Activated T-helper 17 cell treated with anti-CD3 and anti-CD28 coated beads, Interleukin-2, amount 50 U/mL, for 72 hours (primary cell): ENCODE results near the gene LVRN. TPM values are rescaled to one million over a fixed set of nuclear protein-coding genes. Genes with fewer than 3 reads are reported as not detected.

Experiments used
- ATAC-seq: fragments of 150-1000 bp; cut with Tn5 transposase; replicated peaks from 2 replicates; pipeline ENCODE4 v1.10.0; 2021; ENCODE audit warnings: mild to moderate bottlenecking, moderate library complexity
- H3K27ac Mint-ChIP-seq: one replicate; pipeline ENCODE4 v1.8.0; 2022; ENCODE audit warnings: mixed read lengths
- H3K27me3 Mint-ChIP-seq: one replicate; pipeline ENCODE4 v1.8.0; 2022; ENCODE audit warnings: mixed read lengths
- H3K36me3 Mint-ChIP-seq: one replicate; pipeline ENCODE4 v1.8.0; 2022; ENCODE audit warnings: low read depth, mild to moderate bottlenecking, mixed read lengths
- H3K4me1 Mint-ChIP-seq: one replicate; pipeline ENCODE4 v1.8.0; 2022; ENCODE audit warnings: mixed read lengths
- H3K4me3 Mint-ChIP-seq: one replicate; pipeline ENCODE4 v1.8.0; 2022; ENCODE audit warnings: mild to moderate bottlenecking, mixed read lengths
- H3K9me3 Mint-ChIP-seq: one replicate; pipeline ENCODE4 v1.8.0; 2022; ENCODE audit warnings: mixed read lengths
- total RNA-seq, 2 donors: library from RNA; stranded (reverse); gene quantifications; one replicate each; pipeline ENCODE4 v1.2.3, GENCODE V29; 2022

Gene LVRN
- total RNA-seq, 2 donors from 2014 or later, result 0.45 to 1.9 TPM

DNA sequence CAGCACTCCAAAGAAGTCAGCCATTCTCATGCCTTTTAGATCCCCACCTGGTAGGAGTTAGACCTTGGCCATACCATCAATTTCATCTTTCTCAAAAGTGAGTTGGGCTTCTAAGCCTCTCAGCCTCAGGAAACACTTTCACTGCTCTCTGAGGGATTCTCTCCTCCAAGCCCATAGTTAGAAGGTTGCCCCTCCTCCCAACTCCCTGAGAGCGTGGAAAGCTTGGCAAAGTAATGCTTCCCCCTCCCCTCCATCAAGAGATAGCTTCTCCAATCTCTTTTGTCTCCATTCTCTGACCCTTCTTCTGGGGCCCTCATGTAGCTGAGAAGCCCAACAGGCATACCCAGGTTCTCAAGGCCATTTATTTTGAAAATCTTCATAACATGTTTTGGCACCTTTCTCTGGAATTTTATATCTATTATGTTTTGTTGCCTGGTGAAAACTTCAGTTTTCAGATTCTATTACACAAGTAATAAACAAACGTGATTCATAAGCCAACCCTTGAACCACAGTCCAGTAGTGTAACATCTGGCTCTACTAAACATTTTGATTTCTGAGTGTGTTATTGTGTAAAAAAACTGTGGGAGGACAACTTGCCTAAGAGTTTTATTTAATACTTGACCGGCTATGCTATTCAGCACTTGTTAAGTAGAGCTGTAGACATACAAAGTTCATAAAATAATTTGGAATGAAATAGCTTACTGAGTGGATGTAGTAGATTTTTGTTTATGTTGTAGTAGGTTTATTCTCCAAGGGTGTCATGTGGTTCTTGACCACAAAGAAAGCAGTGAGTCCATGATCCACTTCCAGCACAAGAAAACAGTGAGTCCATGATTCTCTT lies 17.1 kb downstream of the LVRN start:
- Mint-ChIP-seq H3K4me3 (no peak overlapping the region), H3K9me3 (no peaks in the 10 kb centered on the region), H3K36me3 (no peaks in the 10 kb centered on the region), H3K4me1 (no peaks in the 10 kb centered on the region), H3K27ac (no peak overlapping the region), H3K27me3 (peaks cover 49% of the 10 kb centered on the region)
- ATAC-seq, result no peak

DNA sequence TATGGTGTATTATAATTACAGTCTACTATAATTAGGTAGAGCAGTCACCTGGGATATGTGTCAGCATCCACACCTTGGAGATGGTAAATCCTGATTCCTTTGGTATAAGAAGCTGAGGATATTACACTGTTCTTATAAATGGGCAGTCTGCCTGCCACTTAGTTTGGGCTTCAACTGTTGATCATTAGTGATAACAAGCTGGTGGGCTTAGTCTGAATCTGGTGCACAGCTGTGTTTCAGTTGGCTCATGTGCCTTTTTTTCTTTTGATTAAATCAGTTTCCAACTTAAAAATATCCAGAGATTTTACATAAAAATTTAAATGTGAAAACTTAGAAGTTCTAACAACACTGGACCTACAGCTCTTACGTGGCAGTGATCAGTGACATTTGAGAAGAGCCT lies 21.2 kb downstream of the LVRN start:
- no peak for ATAC-seq
- Mint-ChIP-seq H3K9me3 (no peaks in the 10 kb centered on the region), H3K4me3 (no peak overlapping the region)

DNA sequence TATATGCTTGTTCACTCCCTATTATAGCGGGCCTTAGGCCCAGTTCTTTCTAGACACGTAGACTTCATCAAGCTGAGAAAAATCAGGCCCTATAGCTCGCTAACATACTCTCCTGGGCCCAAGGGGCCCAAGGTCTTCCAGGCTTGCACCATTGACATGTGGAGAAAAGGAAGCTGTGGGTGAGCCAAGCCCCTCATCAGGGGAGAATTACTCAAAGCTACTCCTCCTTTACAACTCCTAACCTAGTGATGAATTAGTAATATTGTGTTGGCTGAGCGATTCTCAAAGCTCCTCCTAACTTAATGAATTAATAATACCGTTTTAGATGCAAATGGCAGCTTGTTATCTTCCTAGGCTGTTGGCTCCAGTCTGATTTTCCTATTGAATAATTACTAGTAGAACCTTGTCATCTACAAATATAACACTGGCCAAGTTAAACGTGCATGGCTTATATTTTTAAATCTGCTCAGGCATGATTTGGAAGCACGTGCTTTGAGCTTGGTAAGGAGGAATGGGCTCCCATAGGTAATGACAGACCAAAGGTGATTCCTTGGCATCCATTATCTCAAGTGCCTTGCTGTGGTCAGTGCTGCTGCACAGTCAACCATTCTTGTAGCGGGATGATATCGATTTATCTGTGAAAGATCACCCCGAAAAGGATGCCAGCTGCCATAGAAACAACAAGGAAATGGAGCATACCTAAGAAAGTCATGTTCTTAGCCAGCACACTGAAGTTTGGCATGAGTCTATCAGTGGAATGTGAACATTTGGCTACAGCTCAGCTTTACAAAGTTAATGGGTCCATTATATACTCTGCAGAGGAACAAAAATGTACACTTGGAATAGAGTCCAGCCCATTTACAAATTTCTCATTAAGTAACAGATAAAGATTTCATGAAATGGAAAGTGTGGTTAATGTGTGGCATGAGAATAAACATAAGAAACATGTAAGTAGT lies 23.8 kb downstream of the LVRN start:
- Mint-ChIP-seq H3K9me3 (no peaks in the 10 kb centered on the region), H3K4me1 (no peaks in the 10 kb centered on the region), H3K27ac (no peak overlapping the region), H3K36me3 (no peaks in the 10 kb centered on the region), H3K27me3 (peaks cover 6% of the 10 kb centered on the region), H3K4me3 (no peak overlapping the region)
- no peak for ATAC-seq

More for the DNA sequence above, 21.2 kb downstream of the LVRN start:
- Mint-ChIP-seq H3K36me3 (no peaks in the 10 kb centered on the region), H3K27ac (no peak overlapping the region), H3K27me3 (peaks cover 21% of the 10 kb centered on the region), H3K4me1 (no peaks in the 10 kb centered on the region)

DNA sequence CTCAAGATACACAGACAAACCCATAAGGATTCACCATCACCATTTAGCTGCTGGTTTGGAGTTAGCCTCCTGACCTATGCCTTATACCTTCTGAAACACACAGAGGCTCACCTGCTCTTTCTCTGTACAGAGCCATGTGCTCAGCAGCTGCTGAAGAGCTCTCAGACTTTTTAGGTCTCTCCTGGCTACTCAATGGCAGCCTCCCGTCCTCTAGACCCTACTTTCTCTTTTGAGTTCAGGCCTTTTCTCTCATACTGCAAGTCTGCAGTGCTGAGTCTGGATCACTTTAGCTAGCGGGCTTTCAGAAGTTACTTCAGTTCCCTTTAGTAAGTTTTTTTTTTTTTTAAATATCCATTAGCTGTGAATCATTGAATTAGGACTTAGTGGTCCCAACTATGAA lies 25.7 kb downstream of the LVRN start:
- H3K36me3 Mint-ChIP-seq, result no peaks in the 10 kb centered on the region
- no peak for ATAC-seq
- H3K4me3 Mint-ChIP-seq, result no peak overlapping the region
- peaks cover 5% of the 10 kb centered on the region for H3K27me3 Mint-ChIP-seq
- H3K27ac Mint-ChIP-seq, result no peak overlapping the region
- H3K4me1 Mint-ChIP-seq, result no peaks in the 10 kb centered on the region
- H3K9me3 Mint-ChIP-seq, result no peaks in the 10 kb centered on the region

DNA sequence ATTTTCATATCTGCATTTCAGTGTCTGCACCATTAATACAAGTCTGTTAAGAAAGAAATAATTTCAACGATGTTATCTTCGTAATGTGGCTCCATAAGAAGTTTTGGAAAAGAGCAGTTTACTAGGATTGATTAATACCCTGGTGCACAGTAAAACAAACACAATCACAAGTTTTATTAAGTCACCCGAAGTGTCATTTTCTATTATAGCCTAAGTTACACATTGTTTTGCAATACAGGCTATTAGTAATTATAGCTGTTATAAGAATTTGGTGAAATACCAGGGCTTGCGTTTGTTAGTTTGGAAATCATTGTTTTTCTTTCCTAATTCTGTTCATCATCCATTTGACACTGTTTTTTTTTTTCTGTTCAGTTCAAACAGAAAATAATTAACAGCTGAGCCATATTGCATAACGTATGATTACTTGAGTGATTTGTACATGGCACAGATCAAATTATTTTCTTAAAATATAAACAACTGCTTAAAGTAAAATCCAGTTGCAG lies 30.6 kb downstream of the LVRN start:
- Mint-ChIP-seq H3K27ac (no peak overlapping the region), H3K9me3 (no peaks in the 10 kb centered on the region), H3K4me1 (no peaks in the 10 kb centered on the region), H3K36me3 (no peaks in the 10 kb centered on the region), H3K4me3 (no peak overlapping the region), H3K27me3 (peaks cover 22% of the 10 kb centered on the region)
- ATAC-seq, result no peak

DNA sequence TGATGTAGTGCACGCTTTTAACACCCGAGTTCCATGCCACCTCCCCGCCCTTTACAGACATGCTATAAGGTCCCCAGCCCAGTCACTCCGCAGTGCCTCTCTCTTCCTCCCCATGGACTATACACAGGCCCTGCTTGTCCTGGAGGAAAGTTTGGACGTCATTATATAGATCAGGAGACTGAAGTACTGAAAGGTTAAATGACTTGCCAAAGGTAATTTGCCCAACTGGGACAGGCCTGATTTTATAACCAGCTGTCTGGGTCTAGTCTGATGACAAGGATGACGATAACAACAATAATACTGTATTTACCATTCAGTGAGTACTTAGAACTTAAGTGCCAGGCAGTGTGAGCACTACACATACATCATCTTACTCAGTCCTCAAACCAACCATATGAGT lies 33.1 kb downstream of the LVRN start:
- no peak overlapping the region for H3K4me3 Mint-ChIP-seq
- no peaks in the 10 kb centered on the region for H3K36me3 Mint-ChIP-seq
- no peaks in the 10 kb centered on the region for H3K9me3 Mint-ChIP-seq
- H3K27ac Mint-ChIP-seq, result no peak overlapping the region
- H3K27me3 Mint-ChIP-seq, result peaks cover 22% of the 10 kb centered on the region
- H3K4me1 Mint-ChIP-seq, result no peaks in the 10 kb centered on the region
- ATAC-seq, result no peak

DNA sequence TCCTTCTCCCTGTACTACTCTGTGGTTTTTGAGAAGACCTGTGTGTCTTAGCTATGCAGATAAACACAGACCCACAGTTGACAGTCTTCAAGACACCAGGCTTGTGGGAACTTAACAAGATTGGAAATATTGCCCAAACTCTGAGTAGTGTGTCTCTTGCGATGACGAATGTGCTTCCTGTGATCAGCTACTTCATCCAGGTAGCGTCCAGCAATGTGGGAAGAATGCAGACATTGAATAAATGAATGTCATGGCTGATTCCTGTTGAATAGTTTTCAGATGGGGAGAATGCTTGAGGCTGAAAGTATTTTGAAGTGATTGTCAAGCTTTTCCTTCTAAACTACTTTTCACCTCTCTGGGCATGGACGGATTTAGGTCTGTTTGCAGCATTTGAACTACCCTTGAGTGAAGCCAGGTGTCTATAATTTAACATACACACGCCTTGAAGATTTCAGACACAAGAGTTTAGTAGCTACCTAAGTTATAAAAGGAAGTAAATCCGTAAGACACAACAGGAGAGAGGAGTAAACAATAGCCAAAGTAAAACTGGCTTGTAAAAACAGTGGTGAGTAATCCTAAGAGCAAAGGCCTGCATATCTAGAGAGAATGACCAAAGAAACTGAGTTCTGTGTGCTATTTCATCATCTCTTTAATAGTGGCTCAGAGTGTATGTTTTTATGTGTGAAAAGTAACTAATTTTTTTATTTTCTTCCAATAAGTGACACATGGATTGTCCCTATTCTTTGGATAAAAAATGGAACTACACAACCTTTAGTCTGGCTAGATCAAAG lies 40.0 kb downstream of the LVRN start:
- no peaks in the 10 kb centered on the region for H3K9me3 Mint-ChIP-seq
- H3K4me1 Mint-ChIP-seq, result no peaks in the 10 kb centered on the region
- H3K4me3 Mint-ChIP-seq, result no peak overlapping the region
- no peaks in the 10 kb centered on the region for H3K36me3 Mint-ChIP-seq
- no peak overlapping the region for H3K27ac Mint-ChIP-seq
- no peak for ATAC-seq
- H3K27me3 Mint-ChIP-seq, result peaks cover 5% of the 10 kb centered on the region

DNA sequence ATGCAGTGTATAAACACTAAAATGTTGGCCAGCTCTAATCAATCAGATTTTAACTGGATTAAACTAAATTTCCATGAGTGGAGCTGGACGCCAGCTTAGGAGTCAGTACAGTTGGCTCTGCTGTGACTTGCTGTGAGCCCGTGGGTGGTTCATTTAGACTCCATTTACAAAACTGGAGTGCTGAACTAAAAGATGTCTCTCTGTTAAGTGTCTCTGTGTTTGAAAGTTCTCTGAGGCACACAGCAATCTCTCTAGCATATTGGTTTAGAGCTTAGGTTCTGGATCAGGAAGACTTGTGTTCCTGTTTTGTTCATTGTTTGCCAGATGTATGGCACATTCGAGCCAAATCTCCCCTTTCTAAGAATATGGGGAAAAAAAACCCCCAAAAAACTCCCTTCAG lies 42.0 kb downstream of the LVRN start:
- H3K27me3 Mint-ChIP-seq, result no peaks in the 10 kb centered on the region
- H3K36me3 Mint-ChIP-seq, result no peaks in the 10 kb centered on the region
- H3K9me3 Mint-ChIP-seq, result no peaks in the 10 kb centered on the region
- no peak overlapping the region for H3K4me3 Mint-ChIP-seq
- no peak for ATAC-seq
- H3K27ac Mint-ChIP-seq, result no peak overlapping the region
- no peaks in the 10 kb centered on the region for H3K4me1 Mint-ChIP-seq

DNA sequence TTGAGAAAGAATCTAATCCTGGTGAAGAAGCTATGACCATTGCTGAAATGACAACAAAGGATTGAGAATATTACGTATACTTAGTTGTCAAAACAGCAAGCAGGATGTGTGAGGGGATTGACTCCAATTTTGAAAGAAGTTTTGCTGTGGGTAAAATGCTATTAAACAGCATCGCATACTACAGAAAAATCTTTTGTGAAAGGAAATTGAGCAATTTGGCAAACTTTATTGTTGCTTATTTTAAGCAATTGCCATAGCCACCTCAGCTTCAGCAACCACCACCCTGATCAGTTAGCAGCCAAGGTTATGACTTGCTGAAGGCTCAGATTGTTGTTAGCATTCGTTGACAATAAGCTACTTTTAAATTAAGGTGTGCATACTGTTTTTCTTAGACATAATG lies 47.5 kb downstream of the LVRN start:
- Mint-ChIP-seq H3K4me1 (no peaks in the 10 kb centered on the region), H3K27me3 (peaks cover 3% of the 10 kb centered on the region), H3K27ac (no peak overlapping the region), H3K36me3 (no peaks in the 10 kb centered on the region), H3K4me3 (no peak overlapping the region), H3K9me3 (no peaks in the 10 kb centered on the region)
- ATAC-seq, result no peak

DNA sequence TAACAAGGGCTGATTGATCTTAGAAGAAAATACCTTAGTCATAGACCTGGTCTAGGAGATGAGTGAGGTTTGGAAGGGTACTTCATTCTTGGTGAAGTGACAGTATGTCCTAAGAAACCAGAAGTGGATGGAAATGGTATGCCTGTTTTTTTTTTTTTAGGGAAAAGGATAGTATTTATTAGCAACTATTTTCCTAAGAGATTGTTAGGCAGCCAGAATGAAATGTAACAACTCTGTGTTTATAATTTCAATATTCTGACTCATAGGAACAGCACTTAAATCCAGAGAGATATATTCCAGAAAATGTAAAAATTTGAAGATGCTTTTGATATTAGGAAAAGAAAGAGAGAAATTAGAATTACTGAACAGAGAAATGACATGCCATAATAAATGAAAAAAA lies 48.8 kb downstream of the LVRN start:
- H3K27ac Mint-ChIP-seq, result no peak overlapping the region
- H3K4me3 Mint-ChIP-seq, result no peak overlapping the region
- ATAC-seq, result no peak
- H3K9me3 Mint-ChIP-seq, result no peaks in the 10 kb centered on the region
- no peaks in the 10 kb centered on the region for H3K36me3 Mint-ChIP-seq
- no peaks in the 10 kb centered on the region for H3K4me1 Mint-ChIP-seq
- H3K27me3 Mint-ChIP-seq, result peaks cover 3% of the 10 kb centered on the region

DNA sequence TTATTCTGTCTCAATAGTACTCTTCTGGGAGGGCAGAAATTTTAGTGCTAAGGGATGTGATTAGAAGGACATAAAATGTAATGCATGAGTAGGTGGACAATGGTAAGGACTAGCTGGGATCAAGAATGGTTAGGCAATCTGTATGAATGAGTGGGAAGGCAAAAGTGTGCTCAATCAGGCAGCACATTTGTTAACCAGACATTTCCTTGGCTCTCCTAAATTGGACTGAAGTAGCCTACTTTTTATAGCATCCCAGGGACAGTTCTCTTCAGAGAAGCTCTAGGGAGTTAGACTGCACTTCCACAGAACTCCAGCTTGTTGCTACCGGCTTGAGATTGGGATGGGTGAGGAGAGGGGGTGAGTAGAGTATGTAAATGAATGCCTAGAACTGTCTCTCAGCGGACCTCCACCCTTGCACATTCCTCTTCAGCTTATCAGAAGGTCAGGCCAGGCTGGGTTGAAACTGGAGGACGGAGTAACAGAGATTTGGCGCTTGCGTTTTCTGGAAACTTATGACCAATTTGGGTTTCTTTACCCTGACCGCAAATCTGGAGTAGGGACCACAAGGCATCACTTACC lies 51.0 kb downstream of the LVRN start:
- no peak for ATAC-seq
- H3K9me3 Mint-ChIP-seq, result no peaks in the 10 kb centered on the region
- H3K4me3 Mint-ChIP-seq, result no peak overlapping the region

DNA sequence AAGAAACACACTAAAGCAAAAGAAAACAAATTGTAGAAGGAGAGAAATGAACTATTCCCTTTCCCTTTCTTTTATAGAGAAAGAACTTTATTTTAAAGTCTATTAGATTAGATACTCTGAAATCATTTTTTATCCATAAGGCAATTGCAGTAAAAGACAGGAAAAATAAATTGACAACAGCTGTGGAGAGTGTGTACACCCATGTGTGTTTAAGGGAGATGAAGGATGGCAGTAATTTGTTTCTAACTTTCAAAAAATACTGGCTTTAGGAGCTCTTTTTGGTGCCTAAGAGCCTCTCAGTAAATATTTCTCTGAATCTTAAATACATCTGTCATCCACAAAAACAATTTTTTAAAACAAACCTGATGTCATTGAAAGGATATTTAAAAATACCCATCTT lies 51.7 kb downstream of the LVRN start:
- no peaks in the 10 kb centered on the region for H3K9me3 Mint-ChIP-seq
- no peaks in the 10 kb centered on the region for H3K36me3 Mint-ChIP-seq
- no peaks in the 10 kb centered on the region for H3K4me1 Mint-ChIP-seq
- H3K27ac Mint-ChIP-seq, result no peak overlapping the region
- ATAC-seq, result no peak
- peaks cover 3% of the 10 kb centered on the region for H3K27me3 Mint-ChIP-seq
- no peak overlapping the region for H3K4me3 Mint-ChIP-seq

More for the DNA sequence above, 51.0 kb downstream of the LVRN start:
- no peaks in the 10 kb centered on the region for H3K4me1 Mint-ChIP-seq
- H3K27ac Mint-ChIP-seq, result no peak overlapping the region
- no peaks in the 10 kb centered on the region for H3K36me3 Mint-ChIP-seq
- peaks cover 3% of the 10 kb centered on the region for H3K27me3 Mint-ChIP-seq

DNA sequence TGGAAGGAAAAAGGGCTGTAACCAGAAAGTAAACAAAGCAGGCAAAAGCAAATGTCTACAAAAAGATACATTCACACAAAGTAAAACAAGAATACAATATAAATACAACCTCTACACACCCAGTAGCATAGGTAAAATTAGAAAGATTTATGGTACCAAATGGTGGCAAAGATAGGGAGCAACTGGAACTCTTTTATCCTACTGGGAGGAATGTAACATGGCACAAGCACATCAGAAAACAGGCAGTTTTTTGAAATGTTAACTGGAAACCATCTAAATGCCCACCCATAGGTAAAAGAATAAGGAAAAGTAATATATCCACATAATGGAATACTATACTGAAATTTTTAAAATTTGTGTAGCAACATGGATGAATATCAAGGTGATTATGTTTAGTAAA lies 61.3 kb downstream of the LVRN start:
- Mint-ChIP-seq H3K4me1 (no peaks in the 10 kb centered on the region), H3K36me3 (no peaks in the 10 kb centered on the region), H3K27me3 (peaks cover 8% of the 10 kb centered on the region), H3K4me3 (no peak overlapping the region), H3K9me3 (no peaks in the 10 kb centered on the region), H3K27ac (no peak overlapping the region)
- ATAC-seq, result no peak

DNA sequence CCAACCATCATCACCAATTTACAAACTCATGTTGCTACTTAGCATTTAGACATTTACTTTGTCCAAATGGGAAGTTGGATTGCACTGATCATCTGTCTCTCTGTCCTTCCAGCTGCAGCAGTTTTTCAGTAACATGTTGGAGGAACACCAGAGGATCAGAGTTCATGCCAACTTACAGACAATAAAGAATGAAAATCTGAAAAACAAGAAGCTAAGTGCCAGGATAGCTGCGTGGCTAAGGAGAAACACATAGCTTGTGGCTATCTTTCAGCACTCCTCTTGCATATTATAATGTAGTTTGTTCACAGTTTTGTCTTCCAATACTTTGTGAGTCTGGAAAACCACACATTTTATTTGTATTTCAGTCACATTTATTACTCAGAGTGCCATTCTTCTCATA lies 63.6 kb downstream of the LVRN start:
- Mint-ChIP-seq H3K4me1 (no peaks in the 10 kb centered on the region), H3K36me3 (no peaks in the 10 kb centered on the region), H3K9me3 (no peaks in the 10 kb centered on the region)

More for the DNA sequence above, 63.6 kb downstream of the LVRN start:
- Mint-ChIP-seq H3K27me3 (peaks cover 18% of the 10 kb centered on the region), H3K4me3 (no peak overlapping the region), H3K27ac (no peak overlapping the region)
- ATAC-seq, result no peak
